Activated naive CD8-positive, alpha-beta T cell treated with anti-CD3 and anti-CD28 coated beads, Interleukin-2, amount 50 U/mL, for 16 hours (primary cell): ENCODE data around the gene MRPS11.
"Not testable (repeated sequence)": the region's sequence is repeated elsewhere in the genome, so short reads cannot be mapped to it uniquely, and the experiment has no call there.

ENCODE experiments used
- DNase-seq: peaks from one replicate; pipeline ENCODE4 v3.0.0-alpha.2; 2020; ENCODE audit warnings: low read depth, low spot score

Gene MRPS11

GRCh38 chr15:88489321-88489720 is 21.8 kb downstream of the MRPS11 start:
- no peak for DNase-seq

- no peak for DNase-seq
Measured at GRCh38 chr15:88490036-88490435, 22.5 kb downstream of the MRPS11 start.

- no peak for DNase-seq
Measured at GRCh38 chr15:88491158-88491557, 23.6 kb downstream of the MRPS11 start.

- DNase-seq = no peak
Measured at GRCh38 chr15:88493844-88494243, 26.3 kb downstream of the MRPS11 start.

GRCh38 chr15:88497109-88497765 is 29.7 kb downstream of the MRPS11 start:
- no peak for DNase-seq

GRCh38 chr15:88498996-88499395 is 31.5 kb downstream of the MRPS11 start:
- DNase-seq = no peak

GRCh38 chr15:88504445-88504844 is 36.9 kb downstream of the MRPS11 start:
- no peak for DNase-seq

- no peak for DNase-seq
Measured at GRCh38 chr15:88505721-88506120, 38.2 kb downstream of the MRPS11 start.

- no peak for DNase-seq
Measured at GRCh38 chr15:88506628-88507027, 39.1 kb downstream of the MRPS11 start.

- DNase-seq = no peak
Measured at GRCh38 chr15:88509321-88509720, 41.8 kb downstream of the MRPS11 start.

GRCh38 chr15:88509964-88510363 is 42.5 kb downstream of the MRPS11 start:
- DNase-seq = no peak

- no peak for DNase-seq
Measured at GRCh38 chr15:88511161-88511560, 43.7 kb downstream of the MRPS11 start.

- no peak for DNase-seq
Measured at GRCh38 chr15:88512078-88512477, 44.6 kb downstream of the MRPS11 start.

- no peak for DNase-seq
Measured at GRCh38 chr15:88512601-88513000, 45.1 kb downstream of the MRPS11 start.

- no peak for DNase-seq
Measured at GRCh38 chr15:88513195-88513594, 45.7 kb downstream of the MRPS11 start.

- DNase-seq = no peak
Measured at GRCh38 chr15:88518903-88519302, 51.4 kb downstream of the MRPS11 start.

GRCh38 chr15:88524094-88524493 is 56.6 kb downstream of the MRPS11 start:
- not testable (repeated sequence) for DNase-seq

- no peak for DNase-seq
Measured at GRCh38 chr15:88525418-88525817, 57.9 kb downstream of the MRPS11 start.

- no peak for DNase-seq
Measured at GRCh38 chr15:88526247-88526879, 58.9 kb downstream of the MRPS11 start.

GRCh38 chr15:88529021-88529630 is 61.6 kb downstream of the MRPS11 start:
- DNase-seq = no peak
